ENCODE results near the gene KIAA0825.

Gene KIAA0825

GRCh38 chr5:94485067-94485466 is 133.3 kb downstream of the KIAA0825 start:
- no peak overlapping the region for H3K27ac Mint-ChIP-seq
- no peaks in the 10 kb centered on the region for H3K9me3 Mint-ChIP-seq
- H3K36me3 Mint-ChIP-seq (ENCODE audit: low read depth), result no peaks in the 10 kb centered on the region
- DNase-seq, result no peak
- H3K4me1 Mint-ChIP-seq, result no peaks in the 10 kb centered on the region
- no peak overlapping the region for H3K4me3 Mint-ChIP-seq
- H3K27me3 Mint-ChIP-seq (ENCODE audit: low read depth, poor library complexity), result peaks cover 3% of the 10 kb centered on the region
- TF ChIP-seq, protein P1, sequence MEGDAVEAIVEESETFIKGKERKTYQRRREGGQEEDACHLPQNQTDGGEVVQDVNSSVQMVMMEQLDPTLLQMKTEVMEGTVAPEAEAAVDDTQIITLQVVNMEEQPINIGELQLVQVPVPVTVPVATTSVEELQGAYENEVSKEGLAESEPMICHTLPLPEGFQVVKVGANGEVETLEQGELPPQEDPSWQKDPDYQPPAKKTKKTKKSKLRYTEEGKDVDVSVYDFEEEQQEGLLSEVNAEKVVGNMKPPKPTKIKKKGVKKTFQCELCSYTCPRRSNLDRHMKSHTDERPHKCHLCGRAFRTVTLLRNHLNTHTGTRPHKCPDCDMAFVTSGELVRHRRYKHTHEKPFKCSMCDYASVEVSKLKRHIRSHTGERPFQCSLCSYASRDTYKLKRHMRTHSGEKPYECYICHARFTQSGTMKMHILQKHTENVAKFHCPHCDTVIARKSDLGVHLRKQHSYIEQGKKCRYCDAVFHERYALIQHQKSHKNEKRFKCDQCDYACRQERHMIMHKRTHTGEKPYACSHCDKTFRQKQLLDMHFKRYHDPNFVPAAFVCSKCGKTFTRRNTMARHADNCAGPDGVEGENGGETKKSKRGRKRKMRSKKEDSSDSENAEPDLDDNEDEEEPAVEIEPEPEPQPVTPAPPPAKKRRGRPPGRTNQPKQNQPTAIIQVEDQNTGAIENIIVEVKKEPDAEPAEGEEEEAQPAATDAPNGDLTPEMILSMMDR (IDR thresholded peaks at IDR 0.05), result no peak

- no peak overlapping the region for H3K27ac Mint-ChIP-seq
- no peaks in the 10 kb centered on the region for H3K4me1 Mint-ChIP-seq
- no peaks in the 10 kb centered on the region for H3K9me3 Mint-ChIP-seq
- no peaks in the 10 kb centered on the region for H3K27me3 Mint-ChIP-seq (ENCODE audit: low read depth, poor library complexity)
- H3K36me3 Mint-ChIP-seq (ENCODE audit: low read depth), result no peaks in the 10 kb centered on the region
- TF ChIP-seq, protein P1 (IDR thresholded peaks at IDR 0.05), result no peak
- no peak overlapping the region for H3K4me3 Mint-ChIP-seq
- no peak for DNase-seq
Measured at GRCh38 chr5:94481059-94481458, 137.3 kb downstream of the KIAA0825 start.

DNA sequence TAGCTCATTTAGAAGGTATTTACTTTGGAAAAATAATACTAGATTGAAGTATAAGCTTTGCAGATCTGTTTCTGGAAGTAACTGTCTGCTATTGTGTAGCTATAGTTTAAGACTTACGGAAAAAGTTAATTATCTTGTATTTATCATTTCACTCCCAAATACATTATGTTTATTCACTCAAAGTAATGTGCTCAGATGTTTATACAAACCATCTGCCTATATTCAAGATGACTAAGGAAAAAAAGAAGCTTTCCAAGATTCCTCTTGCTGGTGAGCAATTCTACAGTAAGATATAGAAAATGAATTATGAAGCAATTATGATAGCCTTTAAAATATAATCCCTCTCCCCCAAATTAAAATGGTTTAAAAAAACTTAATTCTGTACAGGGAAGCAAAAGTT is 137.9 kb downstream of the KIAA0825 start:
- H3K27me3 Mint-ChIP-seq (ENCODE audit: low read depth, poor library complexity), result no peaks in the 10 kb centered on the region
- DNase-seq, result no peak
- H3K9me3 Mint-ChIP-seq, result no peaks in the 10 kb centered on the region
- H3K27ac Mint-ChIP-seq, result no peak overlapping the region
- no peaks in the 10 kb centered on the region for H3K4me1 Mint-ChIP-seq
- TF ChIP-seq, protein P1 (IDR thresholded peaks at IDR 0.05), result no peak
- no peak overlapping the region for H3K4me3 Mint-ChIP-seq
- H3K36me3 Mint-ChIP-seq (ENCODE audit: low read depth), result no peaks in the 10 kb centered on the region

- Mint-ChIP-seq H3K36me3 (ENCODE audit: low read depth) (no peaks in the 10 kb centered on the region), H3K27ac (no peak overlapping the region), H3K4me1 (peaks cover 17% of the 10 kb centered on the region), H3K9me3 (no peaks in the 10 kb centered on the region), H3K27me3 (ENCODE audit: low read depth, poor library complexity) (no peaks in the 10 kb centered on the region), H3K4me3 (no peak overlapping the region)
- TF ChIP-seq, protein P1 (IDR thresholded peaks at IDR 0.05), result no peak
- DNase-seq, result no peak
Measured at GRCh38 chr5:94473936-94474335, 144.5 kb downstream of the KIAA0825 start.

GRCh38 chr5:94471521-94471920 is 146.9 kb downstream of the KIAA0825 start:
- Mint-ChIP-seq H3K27me3 (ENCODE audit: low read depth, poor library complexity) (no peaks in the 10 kb centered on the region), H3K36me3 (ENCODE audit: low read depth) (no peaks in the 10 kb centered on the region), H3K9me3 (no peaks in the 10 kb centered on the region), H3K27ac (no peak overlapping the region), H3K4me1 (peaks cover 17% of the 10 kb centered on the region), H3K4me3 (no peak overlapping the region)
- no peak for DNase-seq
- TF ChIP-seq, protein P1 (IDR thresholded peaks at IDR 0.05), result no peak

DNA sequence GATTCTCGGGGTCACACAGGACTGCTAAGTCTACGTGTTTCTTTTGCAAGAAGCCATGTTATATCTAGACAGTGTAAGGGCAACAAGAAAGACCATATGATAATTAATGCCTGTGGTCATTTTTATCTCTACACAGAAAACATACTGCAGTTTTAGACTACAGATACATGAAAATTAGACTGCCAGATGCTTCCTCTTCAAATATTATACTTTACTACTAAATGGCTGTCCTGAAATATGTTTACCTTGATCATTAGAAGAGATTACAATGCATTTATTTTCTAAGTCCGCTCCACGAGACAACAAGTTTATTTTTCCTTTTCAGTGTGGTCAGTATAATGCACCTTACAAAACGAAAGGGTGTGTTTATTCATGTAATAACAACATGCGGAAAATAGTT is 147.6 kb downstream of the KIAA0825 start:
- peaks cover 17% of the 10 kb centered on the region for H3K4me1 Mint-ChIP-seq
- H3K9me3 Mint-ChIP-seq, result no peaks in the 10 kb centered on the region
- H3K27me3 Mint-ChIP-seq (ENCODE audit: low read depth, poor library complexity), result no peaks in the 10 kb centered on the region
- no peak for DNase-seq
- no peaks in the 10 kb centered on the region for H3K36me3 Mint-ChIP-seq (ENCODE audit: low read depth)
- no peak overlapping the region for H3K27ac Mint-ChIP-seq
- TF ChIP-seq, protein P1 (IDR thresholded peaks at IDR 0.05), result no peak
- no peak overlapping the region for H3K4me3 Mint-ChIP-seq
